Activated CD4-positive, alpha-beta T cell treated with anti-CD3 and anti-CD28 coated beads, Interleukin-2, Interleukin-6, amounts not matched to agents 100 ng/mL and 50 ng/mL, durations not matched to agents 16 hours and 8 hours (primary cell): Measurements from ENCODE around the gene CRIP1.

Experiments
- DNase-seq: peaks from one replicate; pipeline ENCODE4 v3.0.0-alpha.2; 2020

The CRIP1 gene

DNA sequence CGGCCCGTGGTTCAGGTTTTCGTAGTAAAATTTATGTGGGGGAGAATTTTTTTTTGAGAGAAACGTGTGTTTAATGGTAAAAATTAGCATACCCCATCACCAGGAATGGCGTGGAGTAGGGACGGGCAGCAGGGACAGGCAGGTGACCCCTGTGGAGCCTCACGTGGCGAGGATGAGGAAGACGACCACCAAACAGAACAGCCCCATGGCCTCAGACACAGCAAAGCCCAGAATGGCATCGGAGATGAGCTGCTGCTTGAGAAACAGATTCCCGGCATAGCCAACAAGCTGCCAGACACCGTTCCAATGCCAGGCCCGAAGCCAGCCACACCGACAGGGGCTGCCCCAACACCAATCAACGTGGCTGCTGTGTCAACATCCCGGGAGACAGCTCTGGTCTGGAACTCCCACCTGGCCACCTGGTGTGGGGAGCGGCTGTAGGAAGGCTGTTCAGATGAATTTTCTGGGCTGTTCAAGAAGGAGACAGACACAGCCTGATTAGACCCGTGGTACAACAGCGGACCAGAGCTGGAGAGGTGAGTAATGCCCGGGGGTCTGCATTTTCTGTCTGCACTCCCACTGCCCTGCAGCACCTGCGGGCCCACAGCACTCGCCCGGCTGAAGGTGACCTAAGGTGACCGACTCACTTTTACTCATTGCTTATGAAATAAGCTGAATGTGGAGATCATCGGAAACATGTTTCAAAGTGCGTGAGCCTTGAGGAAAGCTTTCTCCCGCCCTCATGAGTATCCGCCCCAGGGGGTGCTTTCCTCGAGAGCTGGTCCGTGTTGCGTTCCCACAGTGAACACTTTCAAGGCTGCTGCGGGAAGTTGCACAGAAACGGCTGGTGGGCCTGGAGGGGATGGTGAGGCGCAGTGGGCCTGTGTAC lies 50.2 kb downstream of the CRIP1 start:
- DNase-seq = no peak

DNA sequence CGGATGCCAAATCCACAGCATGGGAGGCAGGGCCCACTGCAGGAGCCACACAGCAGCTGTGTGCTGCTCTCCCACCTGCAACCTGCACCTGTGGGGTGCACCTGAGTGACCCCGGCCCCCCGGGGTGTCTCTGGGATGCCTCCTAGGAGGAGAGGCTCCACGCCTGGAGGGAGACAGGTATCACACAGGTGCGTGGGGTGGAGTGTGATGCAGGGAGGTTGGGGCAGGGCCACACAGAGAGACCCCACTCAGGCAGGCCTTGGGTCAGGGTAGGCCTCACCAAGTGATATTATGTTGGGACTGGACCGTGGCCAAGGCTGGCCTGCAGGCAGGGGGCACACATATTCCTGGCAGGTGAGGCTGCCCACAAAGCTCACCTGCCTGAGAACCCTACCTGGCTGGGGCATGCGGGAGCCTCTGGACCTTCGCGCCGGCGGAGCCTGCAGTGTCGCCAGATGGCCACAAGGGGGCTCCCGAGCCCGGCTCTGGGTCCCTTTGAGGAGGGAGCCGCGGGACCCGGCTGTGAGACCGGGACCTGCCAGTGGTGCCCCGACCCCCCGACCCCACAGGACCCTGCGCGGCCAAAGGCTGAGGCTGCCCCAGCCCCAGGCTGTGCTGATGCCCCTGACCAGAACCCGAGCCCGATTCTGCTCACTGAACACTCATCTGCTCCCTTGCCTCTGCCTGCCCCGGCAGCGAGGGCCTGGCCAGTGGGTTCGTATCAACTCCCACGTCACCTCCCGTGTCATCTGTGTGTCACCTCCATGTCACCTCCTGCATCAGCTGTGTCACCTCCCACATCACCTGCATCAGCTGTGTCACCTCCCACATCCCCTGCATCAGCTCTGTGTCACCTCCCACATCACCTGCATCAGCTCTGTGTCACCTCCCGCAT lies 51.1 kb downstream of the CRIP1 start:
- DNase-seq = peak; percentile 76
